Mucosa of descending colon (tissue), 3 donors: ENCODE measurements around the gene NAA40. TPM values are rescaled to one million over a fixed set of nuclear protein-coding genes. Genes with fewer than 3 reads are reported as not detected.

Experiments
- ATAC-seq: fragments of 200-7000 bp; cut with Tn5 transposase; one replicate; pipeline ENCODE4 v1.9.1; 2020; ENCODE audit warnings: mild to moderate bottlenecking, moderate library complexity
- DNase-seq, 3 donors: peaks; one replicate each; pipeline ENCODE4 v3.0.0-alpha.2; 2020
- H3K36me3 ChIP-seq: fragments of 200-600 bp; one replicate; pipeline ENCODE4 v1.8.0; 2021; ENCODE audit warnings: low read depth, mild to moderate bottlenecking
- H3K4me1 ChIP-seq: fragments of 200-600 bp; one replicate; pipeline ENCODE4 v1.8.0; 2021; ENCODE audit warnings: low read depth, mild to moderate bottlenecking
- H3K4me3 ChIP-seq: fragments of 200-600 bp; one replicate; pipeline ENCODE4 v1.8.0; 2021; ENCODE audit warnings: mild to moderate bottlenecking
- H3K9me3 ChIP-seq: fragments of 200-600 bp; one replicate; pipeline ENCODE4 v1.8.0; 2021; ENCODE audit warnings: mild to moderate bottlenecking
- intact Hi-C, 2 donors: fragments of 100-400 bp; cut with DNase I in 1 of 2; cut with micrococcal nuclease in 1 of 2; formaldehyde crosslinking; loops; one replicate each; pipeline versions ENCODE4 v1.11.0 to v1.11.1; 2022; cut with DNase I, micrococcal nuclease
- total RNA-seq, 3 donors: library from RNA; stranded (reverse); fragmentation: NEBNext Ultra II Directional in 2 of 3; extraction: Animal tissue kit (Norgen Biotek cat#: 25700) in 2 of 3; gene quantifications; one replicate each; pipeline versions ENCODE4 v1.2.1 to v1.2.4, GENCODE V29; 2021 to 2023
- TF ChIP-seq, protein P1 (sequence below): fragments of 200-600 bp; IDR thresholded peaks from one replicate; pipeline ENCODE4 v1.8.0; 2022; ENCODE audit warnings: antibody characterized with exemption, mild to moderate bottlenecking
- donor health status: DM: no; HTN: no; CAD: no; lungs with moderate emphysema.
- donor health status: DM: no; HTN: no; CAD: no.
- donor health status: DM: no; HTN: yes; CAD: no.

Gene NAA40
- total RNA-seq, 3 donors from 2014 or later = 18.7 to 43.6 (median 23.4) TPM

DNA sequence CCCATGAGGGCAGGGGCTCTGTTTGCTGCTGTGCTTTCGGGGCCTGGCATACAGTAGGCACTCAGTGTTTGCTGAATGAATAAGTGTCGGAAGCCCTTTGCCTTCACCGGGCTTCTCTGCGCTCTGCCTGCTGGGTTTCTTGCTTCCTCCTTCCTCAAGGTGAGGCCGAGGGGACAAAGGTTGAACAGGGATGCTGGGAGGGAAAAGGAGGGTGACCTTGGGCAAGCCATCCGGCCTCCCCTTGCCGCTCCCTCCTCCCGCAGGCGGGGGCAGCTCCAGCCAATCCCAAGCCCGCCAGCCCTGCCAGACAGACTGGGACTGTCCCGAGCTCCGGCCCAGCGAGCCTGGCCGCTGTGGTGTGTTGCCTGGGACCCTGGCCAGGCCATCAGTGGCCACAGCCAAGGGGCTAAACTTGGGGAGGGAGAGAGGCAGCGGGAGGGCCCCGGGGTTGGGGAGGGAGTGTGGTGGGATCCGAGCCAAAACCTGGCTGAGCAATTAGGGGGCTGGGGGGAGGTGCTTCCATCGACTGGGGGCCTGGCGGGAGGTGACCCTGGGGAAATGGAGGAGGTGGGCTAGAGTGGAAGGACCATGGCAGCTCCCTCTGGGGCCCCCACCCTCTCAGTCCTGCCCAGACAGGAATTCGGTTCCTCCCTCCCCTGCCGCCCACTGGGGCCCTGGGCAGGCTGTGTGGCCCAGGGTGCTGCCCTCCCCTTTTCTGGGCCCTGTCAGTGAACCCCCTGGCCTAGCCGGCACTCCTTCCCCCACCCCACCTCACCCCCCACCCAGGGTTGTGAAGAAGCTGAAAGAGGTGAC is 18.5 kb upstream of the NAA40 start:
- intact Hi-C loops = no loop called here
- peak; percentile 85 to 92 (median 91) for DNase-seq
- H3K4me1 ChIP-seq = peaks cover 39% of the 10 kb centered on the region

DNA sequence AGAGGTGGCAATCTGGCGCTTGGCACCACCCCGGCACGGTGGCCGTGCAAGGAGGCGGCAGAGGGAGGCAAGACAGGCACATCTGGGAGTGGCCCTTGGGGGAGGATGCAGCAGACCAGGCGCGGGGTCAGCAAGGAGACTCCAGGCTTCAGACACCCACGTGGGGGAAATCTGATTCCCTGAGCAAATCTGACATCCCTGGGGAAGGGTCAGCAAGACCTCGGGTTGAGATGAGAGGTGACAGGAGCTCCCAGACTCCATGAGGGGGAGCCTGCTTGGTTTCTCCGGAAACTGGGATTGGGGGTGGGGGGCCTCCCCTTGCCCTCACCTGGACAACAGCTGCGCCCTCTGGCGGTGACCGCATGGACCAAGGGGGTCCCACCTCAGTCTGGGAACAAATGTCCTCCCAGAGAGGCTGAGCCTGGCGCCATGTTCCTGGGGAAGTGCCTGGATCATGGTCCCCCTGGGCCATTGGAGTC is 17.8 kb upstream of the NAA40 start:
- Histone ChIP-seq H3K4me1 (peaks cover 35% of the 10 kb centered on the region), H3K9me3 (no peaks in the 10 kb centered on the region), H3K4me3 (no peak overlapping the region), H3K36me3 (no peaks in the 10 kb centered on the region)
- TF ChIP-seq, protein P1, sequence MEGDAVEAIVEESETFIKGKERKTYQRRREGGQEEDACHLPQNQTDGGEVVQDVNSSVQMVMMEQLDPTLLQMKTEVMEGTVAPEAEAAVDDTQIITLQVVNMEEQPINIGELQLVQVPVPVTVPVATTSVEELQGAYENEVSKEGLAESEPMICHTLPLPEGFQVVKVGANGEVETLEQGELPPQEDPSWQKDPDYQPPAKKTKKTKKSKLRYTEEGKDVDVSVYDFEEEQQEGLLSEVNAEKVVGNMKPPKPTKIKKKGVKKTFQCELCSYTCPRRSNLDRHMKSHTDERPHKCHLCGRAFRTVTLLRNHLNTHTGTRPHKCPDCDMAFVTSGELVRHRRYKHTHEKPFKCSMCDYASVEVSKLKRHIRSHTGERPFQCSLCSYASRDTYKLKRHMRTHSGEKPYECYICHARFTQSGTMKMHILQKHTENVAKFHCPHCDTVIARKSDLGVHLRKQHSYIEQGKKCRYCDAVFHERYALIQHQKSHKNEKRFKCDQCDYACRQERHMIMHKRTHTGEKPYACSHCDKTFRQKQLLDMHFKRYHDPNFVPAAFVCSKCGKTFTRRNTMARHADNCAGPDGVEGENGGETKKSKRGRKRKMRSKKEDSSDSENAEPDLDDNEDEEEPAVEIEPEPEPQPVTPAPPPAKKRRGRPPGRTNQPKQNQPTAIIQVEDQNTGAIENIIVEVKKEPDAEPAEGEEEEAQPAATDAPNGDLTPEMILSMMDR = no peak
- intact Hi-C loops = no loop called here
- ATAC-seq (no peak), DNase-seq (peak in 2 of 3 donors; percentile 38 to 48)

More for the DNA sequence above, 18.5 kb upstream of the NAA40 start:
- no peaks in the 10 kb centered on the region for H3K9me3 ChIP-seq
- ATAC-seq = peak; percentile 76
- H3K36me3 ChIP-seq = no peaks in the 10 kb centered on the region
- TF ChIP-seq, protein P1 = no peak
- H3K4me3 ChIP-seq = no peak overlapping the region

DNA sequence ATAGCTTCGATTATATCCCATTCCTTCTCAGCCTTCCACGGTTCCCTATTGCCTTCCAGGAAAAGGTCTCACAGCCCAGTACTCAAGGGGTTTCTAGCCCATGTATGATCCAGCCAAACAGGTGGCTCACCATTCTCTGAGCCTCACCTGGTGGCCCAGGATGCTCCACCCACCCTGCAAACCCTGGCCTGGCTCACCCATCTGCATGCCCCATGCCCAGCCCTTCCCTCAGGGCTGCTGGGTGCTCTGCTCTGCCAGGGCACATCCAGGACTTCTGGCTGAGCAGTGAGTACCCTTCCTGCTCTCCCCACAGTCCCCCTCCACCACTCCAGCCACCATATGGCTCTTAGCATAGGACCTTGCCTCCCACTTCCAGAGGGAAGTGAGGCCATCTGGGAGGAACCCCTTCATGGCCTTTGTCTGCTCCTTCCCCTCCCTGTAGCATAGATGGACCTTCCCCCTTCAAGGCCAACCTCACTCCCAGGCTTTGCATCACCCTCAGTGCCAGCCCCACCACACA is 16.1 kb upstream of the NAA40 start:
- no peak for DNase-seq
- TF ChIP-seq, protein P1 = no peak
- no peak for ATAC-seq
- Histone ChIP-seq H3K36me3 (no peaks in the 10 kb centered on the region), H3K9me3 (no peaks in the 10 kb centered on the region), H3K4me1 (peaks cover 22% of the 10 kb centered on the region), H3K4me3 (no peak overlapping the region)
- intact Hi-C loops = no loop called here

DNA sequence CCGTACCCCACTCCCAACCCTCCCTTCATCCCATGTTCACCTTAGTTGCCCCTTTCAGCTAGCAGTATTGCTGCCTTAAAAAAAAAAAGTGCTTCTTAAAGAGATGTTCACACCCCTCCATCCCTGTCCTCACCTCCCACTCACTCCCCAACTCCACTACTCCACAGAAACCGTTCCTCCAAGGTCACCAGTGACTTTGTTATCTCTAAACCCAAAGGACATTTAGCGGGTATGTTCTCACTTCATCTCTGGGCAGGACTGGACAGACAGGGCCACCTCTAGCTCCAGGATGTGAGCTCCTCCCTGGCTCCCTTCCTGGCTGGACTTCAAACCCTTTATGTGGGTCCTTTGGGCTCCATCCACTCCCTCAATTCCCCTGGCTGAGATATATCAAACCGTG is 15.5 kb upstream of the NAA40 start:
- H3K4me1 ChIP-seq = peaks cover 17% of the 10 kb centered on the region
- intact Hi-C loops = no loop called here
- no peak overlapping the region for H3K4me3 ChIP-seq
- no peaks in the 10 kb centered on the region for H3K36me3 ChIP-seq
- DNase-seq (no peak), ATAC-seq (no peak)
- TF ChIP-seq, protein P1 = no peak
- no peaks in the 10 kb centered on the region for H3K9me3 ChIP-seq

DNA sequence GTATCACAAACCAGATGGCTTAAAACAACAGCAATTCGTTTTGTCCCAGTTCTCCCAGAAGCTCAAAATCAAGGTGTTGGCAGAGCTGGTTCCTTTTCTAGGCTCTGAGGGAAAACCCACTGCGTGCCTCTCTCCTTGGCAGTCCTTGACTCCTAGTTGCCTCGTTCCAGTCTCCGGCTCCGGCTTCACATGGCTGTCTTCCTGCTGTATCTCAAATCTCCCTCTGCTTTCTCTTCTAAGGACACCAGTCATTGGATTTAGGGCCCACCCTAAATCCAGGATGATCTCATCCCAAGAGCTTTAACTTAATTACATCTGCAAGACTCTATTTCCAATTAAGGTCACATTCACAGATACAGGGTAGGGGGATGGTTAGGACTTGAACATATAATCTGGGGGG is 9.2 kb upstream of the NAA40 start:
- ATAC-seq (no peak), DNase-seq (no peak)
- no peak overlapping the region for H3K4me3 ChIP-seq
- no peaks in the 10 kb centered on the region for H3K9me3 ChIP-seq
- no peaks in the 10 kb centered on the region for H3K36me3 ChIP-seq
- intact Hi-C loops = no loop called here
- TF ChIP-seq, protein P1 = no peak
- H3K4me1 ChIP-seq = no peaks in the 10 kb centered on the region
